K562 (cell line): ENCODE data around the gene LRRC59. TPM values are rescaled to one million over a fixed set of nuclear protein-coding genes. Genes with fewer than 3 reads are reported as not detected.
A peak's percentile ranks its signal among the peaks of the same experiment; 100 is the strongest.

ENCODE experiments used
- ATAC-seq: fragments of 200-7000 bp; cut with Tn5 transposase; 3 replicates; pipeline ENCODE4 v1.9.1; 2020; ENCODE audit warnings: moderate library complexity
- BruUV-seq: library from RNA; stranded (reverse); fragments of 400-500 nt; replicated peaks from 2 replicates; lab custom pipeline; 2021; lab: Mats Ljungman, UMichigan
- CTCF ChIA-PET: fragments of 300-600 bp; formaldehyde crosslinking; extraction: SDS; loops from one replicate; lab custom pipeline; 2021; ENCODE audit warnings: low intra/inter-chr PET ratio; lab: Yijun Ruan, JAX
- POLR2A ChIA-PET: fragments of 300-600, 350-650 bp; sonication (Branson Sonifier 250); formaldehyde crosslinking; extraction: SDS; loops from one replicate; lab custom pipeline; 2021; ENCODE audit warnings: antibody characterized with exemption, inconsistent platforms; lab: Yijun Ruan, JAX
- DNase-seq, 4 experiments: peaks; one replicate each; pipeline versions ENCODE4 v3.0.0 to v3.0.0-alpha.2; 2011 to 2018; ENCODE audit warnings: low spot score in 3 of 4, mixed read lengths in 3 of 4; ENCODE audit errors: extremely low read depth in 1 of 4
- FAIRE-seq: peaks from 2 replicates; lab custom pipeline; 2011; peaks lifted over from hg19 to GRCh38; lab: Jason Lieb, UNC
- H2AFZ ChIP-seq: 2 replicates; pipeline ENCODE4 v1.6.0; 2011; ENCODE audit warnings: low read depth, low read length, control low read depth, inconsistent platforms
- H3K27ac ChIP-seq: fragments of 200-600 bp; 3 replicates; pipeline ENCODE4 v1.8.0; 2011; ENCODE audit warnings: low read depth, mild to moderate bottlenecking, control low read depth, inconsistent platforms, low read length, moderate library complexity, mixed read lengths; ENCODE audit errors: extremely low read depth
- H3K27me3 ChIP-seq, 2 experiments: fragments of 300-600 bp in 1 of 2; 2 replicates in 1 of 2; 3 replicates in 1 of 2; pipeline versions ENCODE4 v1.6.0 to v1.8.0; 2011; ENCODE audit warnings: inconsistent platforms in 2 of 2, low read length in 2 of 2, mild to moderate bottlenecking in 1 of 2, mixed read lengths in 1 of 2, moderate library complexity in 1 of 2; ENCODE audit not compliant: control insufficient read depth in 2 of 2, insufficient read depth in 2 of 2
- H3K36me3 ChIP-seq: fragments of 300-600 bp; 3 replicates; pipeline ENCODE4 v1.8.0; 2011; ENCODE audit warnings: mild to moderate bottlenecking, low read length, inconsistent platforms; ENCODE audit not compliant: control insufficient read depth, insufficient read depth
- H3K4me1 ChIP-seq, 2 experiments: fragments of 200-600 bp in 1 of 2; replicated peaks in 1 of 2; 2 replicates in 1 of 2; 3 replicates in 1 of 2; pipeline versions ENCODE4 v1.5.1 to v1.8.0; 2011; ENCODE audit warnings: inconsistent platforms in 2 of 2, low read length in 2 of 2, mild to moderate bottlenecking in 1 of 2, mixed read lengths in 1 of 2, moderate library complexity in 1 of 2; ENCODE audit not compliant: control insufficient read depth in 2 of 2, insufficient read depth in 2 of 2
- H3K4me2 ChIP-seq: 2 replicates; pipeline ENCODE4 v1.6.1; 2011; ENCODE audit warnings: low read length, control low read depth, inconsistent platforms, mixed read lengths; ENCODE audit not compliant: insufficient read depth
- H3K4me3 ChIP-seq: fragments of 200-600 bp; sonication (generic), shearing (Covaris generic); 2 replicates; pipeline ENCODE4 v1.5.1; 2016; ENCODE audit warnings: control low read depth, inconsistent platforms
- H3K79me2 ChIP-seq: fragments of 200-600 bp; 3 replicates; pipeline ENCODE4 v1.8.0; 2011; ENCODE audit warnings: low read length, inconsistent platforms; ENCODE audit not compliant: control insufficient read depth, insufficient read depth
- H3K9ac ChIP-seq, 2 experiments: 2 replicates each; pipeline versions ENCODE4 v1.6.0 to v1.6.1; 2011; ENCODE audit warnings: low read depth in 2 of 2, low read length in 2 of 2, control low read depth in 1 of 2, inconsistent platforms in 1 of 2, mild to moderate bottlenecking in 1 of 2, mixed read lengths in 1 of 2; ENCODE audit not compliant: insufficient read depth in 1 of 2
- H3K9me1 ChIP-seq: one replicate; pipeline ENCODE4 v1.6.0; 2011; ENCODE audit warnings: inconsistent platforms, mild to moderate bottlenecking, low read length, moderate library complexity; ENCODE audit not compliant: control insufficient read depth, insufficient read depth
- H3K9me3 ChIP-seq: replicated peaks from 2 replicates; pipeline ENCODE4 v1.5.1; 2011; ENCODE audit warnings: low read depth, low read length, inconsistent platforms; ENCODE audit not compliant: control insufficient read depth, insufficient read depth
- H4K20me1 ChIP-seq: replicated peaks from 2 replicates; pipeline ENCODE4 v1.6.1; 2011; ENCODE audit warnings: low read length, inconsistent platforms, mixed read lengths; ENCODE audit not compliant: control insufficient read depth, insufficient read depth
- ARHGAP35 ChIP-seq: fragments of 450-650 bp; IDR thresholded peaks from 2 replicates; pipeline ENCODE4 v1.6.1; 2018; ENCODE audit not compliant: partially characterized antibody
- ETS2 ChIP-seq: IDR thresholded peaks from 2 replicates; pipeline ENCODE4 v1.6.1; 2016; ENCODE audit warnings: borderline replicate concordance, missing genetic modification characterization, mild to moderate bottlenecking, moderate library complexity, missing compliant biosample characterization; ENCODE audit not compliant: poor library complexity, severe bottlenecking
- POLR2G ChIP-seq: fragments of 200-400 bp; formaldehyde crosslinking; IDR thresholded peaks from 2 replicates; pipeline ENCODE4 v1.6.1; 2017; ENCODE audit warnings: low read depth, mild to moderate bottlenecking, antibody characterized with exemption, low read length, moderate library complexity
- RNF2 ChIP-seq: sonication (generic); IDR thresholded peaks from 2 replicates; pipeline ENCODE4 v1.6.1; 2016
- WGBS: fragments of 100-300 bp; shearing (Covaris generic); methylation state at CpG from one replicate; pipeline ENCODE4 v1.1.6; 2016; ENCODE audit warnings: low coverage, mixed read lengths; ENCODE audit not compliant: insufficient coverage; ENCODE audit errors: missing lambda C conversion rate; 5-methylcytosine and 5-hydroxymethylcytosine counted together
- in situ Hi-C: fragments of 300-500 bp; cut with MboI; formaldehyde crosslinking; loops from 4 replicates; pipeline ENCODE4 v1.15.0; 2018; ENCODE audit warnings: inconsistent platforms, mixed read lengths
- intact Hi-C: fragments of 100-400 bp; cut with micrococcal nuclease; formaldehyde crosslinking; loops from 2 replicates; pipeline ENCODE4 v1.14.2; 2022
- polyA plus RNA-seq, 8 experiments: library from polyadenylated mRNA; depleted of rRNA in 4 of 8; stranded (reverse) in 5 of 8; unstranded in 3 of 8; fragments of >200 nt; fragmentation: Nextera tagmentation in 2 of 8; fragmentation: Illumina TruSeq in 1 of 8; extraction: Ambion mirVana in 2 of 8; extraction: Trizol in 1 of 8; gene quantifications; 2 replicates each; pipeline versions ENCODE4 v1.2.1 to v1.2.3, GENCODE V29; 2011 to 2014; ENCODE audit warnings: inconsistent platforms in 1 of 8, missing spikeins in 1 of 8
- total RNA-seq, 7 experiments: library from RNA; depleted of rRNA in 6 of 7; stranded (reverse); fragments of >200 nt in 6 of 7; fragmentation: Illumina TruSeq in 2 of 7; extraction: Trizol in 2 of 7; gene quantifications; 2 replicates each; pipeline versions ENCODE4 v1.2.1 to v1.2.3, GENCODE V29; 2011 to 2021; ENCODE audit warnings: low replicate concordance in 1 of 7

Gene LRRC59
- total and polyA plus RNA-seq, 9 of the 15 experiments (the other 6 are each of a cell fraction or from before 2014, with no cell fraction given), result 27.8 to 244 (median 154) TPM

DNA sequence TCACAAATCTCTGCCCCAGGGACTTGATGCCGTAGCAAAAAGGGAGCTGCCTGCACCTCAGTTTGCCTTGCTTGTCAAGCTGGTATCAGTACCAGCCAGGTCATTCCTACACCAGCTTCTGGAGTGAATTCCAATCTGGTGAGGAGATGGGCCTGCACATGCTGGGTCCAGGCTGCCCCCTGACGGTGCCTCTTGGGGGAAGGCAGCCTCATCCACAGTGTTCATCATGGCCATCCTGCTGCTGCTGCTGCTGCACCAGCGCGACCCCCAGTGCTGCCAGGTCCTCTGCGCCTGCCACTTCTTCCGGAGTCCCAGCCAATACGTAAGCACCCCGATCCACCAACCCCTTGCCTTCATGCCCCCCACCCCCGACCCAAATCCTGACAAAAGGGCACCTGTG is 32.6 kb downstream of the LRRC59 start:
- ChIA-PET CTCF (no interaction called here), POLR2A (interaction anchor here (0.6 to 2.3 kb wide), 6 partner anchors 9 to 293 kb away, joined by 3 to 9 read pairs (median 4); partner anchors contain the start of genes EME1 and XYLT2)
- no peaks in the 10 kb centered on the region for H3K9me1 ChIP-seq
- H3K4me1 ChIP-seq, result peaks cover 17 to 32% of the 10 kb centered on the region in 2 experiments
- ATAC-seq, result no peak
- no TSS peak for BruUV-seq
- H3K9ac ChIP-seq, result no peak overlapping the region
- no peak for FAIRE-seq
- no peak overlapping the region for H3K4me3 ChIP-seq
- peaks cover 14% of the 10 kb centered on the region for H4K20me1 ChIP-seq
- in situ Hi-C loops (no loop called here), intact Hi-C loops (no loop called here)
- no peak overlapping the region for H3K4me2 ChIP-seq
- WGBS, result 87% methylated on average over 7 of the region's 9 CpGs
- H3K9me3 ChIP-seq, result no peaks in the 10 kb centered on the region
- no peaks in the 10 kb centered on the region; the same call in 2 of the 3 replicates for H3K79me2 ChIP-seq
- no peaks in the 10 kb centered on the region for H3K27me3 ChIP-seq
- peaks cover 62% of the 10 kb centered on the region for H3K36me3 ChIP-seq
- H2AFZ ChIP-seq, result no peak overlapping the region
- no peak for DNase-seq
- H3K27ac ChIP-seq, result no peak overlapping the region
- TF ChIP-seq ARHGAP35 (no peak), POLR2G (0 out of 2 replicates have a peak, but pooled peaks have one; percentile 38)

DNA sequence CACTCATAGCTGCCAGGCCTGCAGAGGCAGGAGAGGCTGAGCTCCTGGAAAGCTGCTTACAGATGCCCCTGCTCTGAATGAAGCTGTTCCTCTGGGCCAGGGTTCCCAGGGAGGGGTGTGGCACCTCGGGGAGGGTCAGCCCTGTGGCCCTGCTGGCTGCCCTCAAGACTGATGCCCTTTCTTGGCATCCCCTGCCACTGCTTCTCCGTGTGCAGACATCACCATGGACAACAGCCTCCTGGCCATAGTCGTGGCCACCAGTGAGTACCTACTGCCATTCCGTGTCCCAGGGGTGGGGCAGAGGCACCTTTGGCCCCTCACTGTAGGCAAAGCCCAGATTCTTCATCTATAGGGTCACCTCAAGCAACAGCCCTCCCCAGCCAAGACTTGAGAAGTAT is 33.3 kb downstream of the LRRC59 start:
- ATAC-seq (no peak), FAIRE-seq (no peak), DNase-seq (no peak)
- Histone ChIP-seq H3K27me3 (no peaks in the 10 kb centered on the region), H3K4me3 (no peak overlapping the region), H3K4me2 (no peak overlapping the region), H3K79me2 (no peaks in the 10 kb centered on the region; the same call in 2 of the 3 replicates), H2AFZ (no peak overlapping the region), H3K9me3 (no peaks in the 10 kb centered on the region), H3K4me1 (peaks cover 17 to 33% of the 10 kb centered on the region in 2 experiments), H3K27ac (no peak overlapping the region), H3K36me3 (peaks cover 62% of the 10 kb centered on the region), H3K9ac (no peak overlapping the region), H3K9me1 (no peaks in the 10 kb centered on the region), H4K20me1 (peaks cover 14% of the 10 kb centered on the region)
- intact Hi-C loops, result no loop called here
- no TSS peak for BruUV-seq
- in situ Hi-C loops, result no loop called here
- WGBS, result 70% methylated on average over 4 of the region's 4 CpGs
- TF ChIP-seq ETS2 (tag) (no peak), POLR2G (peak; percentile 62), RNF2 (no peak)
- ChIA-PET CTCF (no interaction called here), POLR2A (interaction anchor here (0.5 to 3.5 kb wide), 4 partner anchors 7 to 98 kb away, joined by 3 to 22 read pairs (median 9); partner anchors contain the start of genes EME1 and LRRC59)
